ENCODE results near the gene USP16. TPM values are rescaled to one million over a fixed set of nuclear protein-coding genes. Genes with fewer than 3 reads are reported as not detected.
A peak's percentile ranks its signal among the peaks of the same experiment; 100 is the strongest.

The USP16 gene
- total and polyA plus RNA-seq, 2 of the 13 experiments (the other 11 are each of a cell fraction or from before 2014, with no cell fraction given): 16.5 to 46.9 TPM

DNA sequence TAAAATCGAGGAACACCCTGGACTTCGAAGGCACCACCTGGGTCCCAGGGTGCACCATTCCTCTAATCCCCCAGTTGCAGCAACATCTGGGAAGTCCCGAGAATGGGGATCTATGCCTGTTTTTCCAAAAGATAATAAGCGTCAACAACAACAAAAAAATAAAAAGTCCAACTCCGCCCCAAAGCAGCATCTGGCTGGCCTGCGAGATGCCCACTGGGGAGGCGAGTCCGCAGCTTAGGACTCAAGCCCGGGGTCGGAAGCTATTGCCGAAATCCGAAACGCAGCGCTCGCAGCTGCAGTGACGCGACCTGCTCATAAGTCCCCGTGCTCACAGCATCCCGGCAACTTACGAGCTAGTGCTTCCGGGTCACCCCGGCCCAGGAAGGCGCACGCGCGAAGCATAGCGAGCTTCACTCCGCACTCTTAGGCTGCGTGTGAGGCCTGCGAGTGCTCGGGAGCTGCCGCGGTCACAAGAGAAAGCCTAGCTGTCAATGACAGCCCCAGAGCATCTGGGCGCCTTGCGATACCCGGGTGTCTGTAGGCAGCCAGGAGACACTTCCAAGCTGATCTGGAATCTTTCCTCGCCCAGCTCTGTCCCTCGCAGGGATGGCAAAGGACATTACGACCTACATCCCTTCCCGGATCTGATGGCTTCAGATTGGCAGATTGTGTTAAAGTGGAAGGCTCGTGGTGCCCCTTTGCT is 21.9 kb upstream of the USP16 start (continued):
- TF ChIP-seq NR1H2 (CRISPR knock-in tag; IDR thresholded peaks at IDR 0.05; ENCODE audit: borderline replicate concordance, low read depth) (no peak), ZNF709 (CRISPR knock-in tag; IDR thresholded peaks at IDR 0.05) (peak; percentile 73), KDM5B (CRISPR knock-in tag; IDR thresholded peaks at IDR 0.05; ENCODE audit: borderline replicate concordance) (peak; percentile 79; the same call in 1 of the 2 replicates), NCOA5 (CRISPR knock-in tag; IDR thresholded peaks at IDR 0.05) (no peak), ZFP90 (CRISPR knock-in tag; IDR thresholded peaks at IDR 0.05; ENCODE audit: borderline replicate concordance) (peak; percentile 84), CAMTA2 (CRISPR knock-in tag; IDR thresholded peaks at IDR 0.05; ENCODE audit: borderline replicate concordance) (no peak), KDM2A (CRISPR knock-in tag; IDR thresholded peaks at IDR 0.05; ENCODE audit: borderline replicate concordance, low read depth) (peak; percentile 97), ELF4 (CRISPR knock-in tag; IDR thresholded peaks at IDR 0.05; ENCODE audit: borderline replicate concordance) (no peak), HCFC1 (IDR thresholded peaks at IDR 0.05; ENCODE audit: low read depth, low read length) (peak; percentile 56; the same call in 1 of the 2 replicates), ZNF782 (CRISPR knock-in tag; IDR thresholded peaks at IDR 0.05; ENCODE audit: borderline replicate concordance) (no peak), ZNF563 (CRISPR knock-in tag; IDR thresholded peaks at IDR 0.05) (peak; percentile 61; the same call in 1 of the 2 replicates), ZNF225 (CRISPR knock-in tag; IDR thresholded peaks at IDR 0.05) (no peak; the same call in 1 of the 2 replicates), ZNF460 (CRISPR knock-in tag; IDR thresholded peaks at IDR 0.05; ENCODE audit: borderline replicate concordance) (no peak), SP1 (IDR thresholded peaks at IDR 0.05) (no peak), SP1 (CRISPR knock-in tag; IDR thresholded peaks at IDR 0.05) (peak; percentile 36; the same call in 1 of the 2 replicates), ESRRA (CRISPR knock-in tag; IDR thresholded peaks at IDR 0.05; ENCODE audit: low read depth) (no peak), FOXP1 (IDR thresholded peaks at IDR 0.05) (no peak), FOXP1 (CRISPR knock-in tag; IDR thresholded peaks at IDR 0.05) (no peak), MATR3 (CRISPR knock-in tag; IDR thresholded peaks at IDR 0.05) (no peak), ZNF556 (CRISPR knock-in tag; IDR thresholded peaks at IDR 0.05; ENCODE audit: borderline replicate concordance) (peak; percentile 58; the same call in 1 of the 2 replicates), JUND (CRISPR knock-in tag; IDR thresholded peaks at IDR 0.05) (no peak), EZH2 (conservative IDR thresholded peaks at IDR 0.05; ENCODE audit: low read depth, low read length) (no peak), ZNF577 (CRISPR knock-in tag; IDR thresholded peaks at IDR 0.05; ENCODE audit: borderline replicate concordance, low read depth) (no peak)
- TF ChIP-seq, protein P1, sequence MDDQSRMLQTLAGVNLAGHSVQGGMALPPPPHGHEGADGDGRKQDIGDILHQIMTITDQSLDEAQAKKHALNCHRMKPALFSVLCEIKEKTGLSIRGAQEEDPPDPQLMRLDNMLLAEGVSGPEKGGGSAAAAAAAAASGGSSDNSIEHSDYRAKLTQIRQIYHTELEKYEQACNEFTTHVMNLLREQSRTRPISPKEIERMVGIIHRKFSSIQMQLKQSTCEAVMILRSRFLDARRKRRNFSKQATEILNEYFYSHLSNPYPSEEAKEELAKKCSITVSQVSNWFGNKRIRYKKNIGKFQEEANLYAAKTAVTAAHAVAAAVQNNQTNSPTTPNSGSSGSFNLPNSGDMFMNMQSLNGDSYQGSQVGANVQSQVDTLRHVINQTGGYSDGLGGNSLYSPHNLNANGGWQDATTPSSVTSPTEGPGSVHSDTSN (CRISPR knock-in tag; IDR thresholded peaks at IDR 0.05; ENCODE audit: borderline replicate concordance): 0 out of 2 replicates have a peak, but pooled peaks have one; percentile 44
- TF ChIP-seq, protein P2, sequence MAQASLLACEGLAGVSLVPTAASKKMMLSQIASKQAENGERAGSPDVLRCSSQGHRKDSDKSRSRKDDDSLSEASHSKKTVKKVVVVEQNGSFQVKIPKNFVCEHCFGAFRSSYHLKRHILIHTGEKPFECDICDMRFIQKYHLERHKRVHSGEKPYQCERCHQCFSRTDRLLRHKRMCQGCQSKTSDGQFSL (CRISPR knock-in tag; IDR thresholded peaks at IDR 0.05): peak; percentile 38; the same call in 1 of the 2 replicates
- TF ChIP-seq, protein P3, sequence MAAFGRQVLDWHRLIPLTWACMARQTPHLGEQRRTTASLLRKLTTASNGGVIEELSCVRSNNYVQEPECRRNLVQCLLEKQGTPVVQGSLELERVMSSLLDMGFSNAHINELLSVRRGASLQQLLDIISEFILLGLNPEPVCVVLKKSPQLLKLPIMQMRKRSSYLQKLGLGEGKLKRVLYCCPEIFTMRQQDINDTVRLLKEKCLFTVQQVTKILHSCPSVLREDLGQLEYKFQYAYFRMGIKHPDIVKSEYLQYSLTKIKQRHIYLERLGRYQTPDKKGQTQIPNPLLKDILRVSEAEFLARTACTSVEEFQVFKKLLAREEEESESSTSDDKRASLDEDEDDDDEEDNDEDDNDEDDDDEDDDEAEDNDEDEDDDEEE (CRISPR knock-in tag; IDR thresholded peaks at IDR 0.05): no peak
- TF ChIP-seq, protein P4, sequence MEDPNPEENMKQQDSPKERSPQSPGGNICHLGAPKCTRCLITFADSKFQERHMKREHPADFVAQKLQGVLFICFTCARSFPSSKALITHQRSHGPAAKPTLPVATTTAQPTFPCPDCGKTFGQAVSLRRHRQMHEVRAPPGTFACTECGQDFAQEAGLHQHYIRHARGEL (CRISPR knock-in tag; IDR thresholded peaks at IDR 0.05): no peak
- TF ChIP-seq, protein P5, sequence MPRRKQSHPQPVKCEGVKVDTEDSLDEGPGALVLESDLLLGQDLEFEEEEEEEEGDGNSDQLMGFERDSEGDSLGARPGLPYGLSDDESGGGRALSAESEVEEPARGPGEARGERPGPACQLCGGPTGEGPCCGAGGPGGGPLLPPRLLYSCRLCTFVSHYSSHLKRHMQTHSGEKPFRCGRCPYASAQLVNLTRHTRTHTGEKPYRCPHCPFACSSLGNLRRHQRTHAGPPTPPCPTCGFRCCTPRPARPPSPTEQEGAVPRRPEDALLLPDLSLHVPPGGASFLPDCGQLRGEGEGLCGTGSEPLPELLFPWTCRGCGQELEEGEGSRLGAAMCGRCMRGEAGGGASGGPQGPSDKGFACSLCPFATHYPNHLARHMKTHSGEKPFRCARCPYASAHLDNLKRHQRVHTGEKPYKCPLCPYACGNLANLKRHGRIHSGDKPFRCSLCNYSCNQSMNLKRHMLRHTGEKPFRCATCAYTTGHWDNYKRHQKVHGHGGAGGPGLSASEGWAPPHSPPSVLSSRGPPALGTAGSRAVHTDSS (CRISPR knock-in tag; conservative IDR thresholded peaks at IDR 0.05): no peak

Data from HepG2 (cell line).